ENCODE results near the gene B4GALT2.
A peak's percentile ranks its signal among the peaks of the same experiment; 100 is the strongest.

The B4GALT2 gene

DNA sequence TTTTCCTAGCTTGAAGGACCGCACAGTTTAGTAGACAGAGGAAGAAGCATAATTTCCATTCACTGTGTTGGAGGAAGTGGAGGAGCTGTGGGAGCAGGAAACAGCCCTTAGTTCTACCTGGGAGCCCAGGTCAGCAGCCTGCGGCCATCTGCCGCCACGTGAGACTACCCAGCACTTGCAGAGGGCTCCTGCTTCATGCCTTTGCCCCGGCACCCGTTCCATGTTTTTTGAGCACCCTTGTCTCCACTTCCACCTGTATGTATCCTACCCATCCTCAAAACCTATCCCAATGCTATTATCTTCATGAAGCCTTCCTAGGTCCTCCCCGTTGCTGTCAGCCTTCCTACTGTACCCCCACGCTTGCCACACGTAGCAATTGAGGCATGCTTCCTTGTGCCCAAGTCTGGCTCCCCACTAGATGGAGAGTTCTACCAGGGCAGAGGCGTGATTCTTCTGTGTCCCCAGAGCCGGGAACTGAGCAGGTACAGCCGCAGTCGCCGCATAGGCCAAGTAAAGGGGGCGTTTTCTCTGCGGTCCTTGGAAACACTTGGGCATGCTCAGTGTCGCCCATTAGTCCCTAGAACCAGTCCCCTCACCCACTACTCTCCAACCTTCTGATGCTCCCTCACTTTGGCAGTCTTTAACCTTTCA, 50.4 kb downstream of the B4GALT2 start:
- TF ChIP-seq, protein P1, sequence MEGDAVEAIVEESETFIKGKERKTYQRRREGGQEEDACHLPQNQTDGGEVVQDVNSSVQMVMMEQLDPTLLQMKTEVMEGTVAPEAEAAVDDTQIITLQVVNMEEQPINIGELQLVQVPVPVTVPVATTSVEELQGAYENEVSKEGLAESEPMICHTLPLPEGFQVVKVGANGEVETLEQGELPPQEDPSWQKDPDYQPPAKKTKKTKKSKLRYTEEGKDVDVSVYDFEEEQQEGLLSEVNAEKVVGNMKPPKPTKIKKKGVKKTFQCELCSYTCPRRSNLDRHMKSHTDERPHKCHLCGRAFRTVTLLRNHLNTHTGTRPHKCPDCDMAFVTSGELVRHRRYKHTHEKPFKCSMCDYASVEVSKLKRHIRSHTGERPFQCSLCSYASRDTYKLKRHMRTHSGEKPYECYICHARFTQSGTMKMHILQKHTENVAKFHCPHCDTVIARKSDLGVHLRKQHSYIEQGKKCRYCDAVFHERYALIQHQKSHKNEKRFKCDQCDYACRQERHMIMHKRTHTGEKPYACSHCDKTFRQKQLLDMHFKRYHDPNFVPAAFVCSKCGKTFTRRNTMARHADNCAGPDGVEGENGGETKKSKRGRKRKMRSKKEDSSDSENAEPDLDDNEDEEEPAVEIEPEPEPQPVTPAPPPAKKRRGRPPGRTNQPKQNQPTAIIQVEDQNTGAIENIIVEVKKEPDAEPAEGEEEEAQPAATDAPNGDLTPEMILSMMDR (IDR thresholded peaks at IDR 0.05; ENCODE audit: insufficient read depth, low read length, poor library complexity, severe bottlenecking) = no peak
- DNase-seq (ENCODE audit: extremely low read depth, insufficient read length) = no peak
- Histone ChIP-seq H3K27me3 (replicated peaks; ENCODE audit: control insufficient read depth, insufficient read depth, low read length) (no peaks in the 10 kb centered on the region), H3K4me3 (replicated peaks; ENCODE audit: low read depth, low read length) (peak overlapping the region; percentile 71), H3K36me3 (ENCODE audit: control insufficient read depth, insufficient read depth, low read length) (no peaks in the 10 kb centered on the region)

DNA sequence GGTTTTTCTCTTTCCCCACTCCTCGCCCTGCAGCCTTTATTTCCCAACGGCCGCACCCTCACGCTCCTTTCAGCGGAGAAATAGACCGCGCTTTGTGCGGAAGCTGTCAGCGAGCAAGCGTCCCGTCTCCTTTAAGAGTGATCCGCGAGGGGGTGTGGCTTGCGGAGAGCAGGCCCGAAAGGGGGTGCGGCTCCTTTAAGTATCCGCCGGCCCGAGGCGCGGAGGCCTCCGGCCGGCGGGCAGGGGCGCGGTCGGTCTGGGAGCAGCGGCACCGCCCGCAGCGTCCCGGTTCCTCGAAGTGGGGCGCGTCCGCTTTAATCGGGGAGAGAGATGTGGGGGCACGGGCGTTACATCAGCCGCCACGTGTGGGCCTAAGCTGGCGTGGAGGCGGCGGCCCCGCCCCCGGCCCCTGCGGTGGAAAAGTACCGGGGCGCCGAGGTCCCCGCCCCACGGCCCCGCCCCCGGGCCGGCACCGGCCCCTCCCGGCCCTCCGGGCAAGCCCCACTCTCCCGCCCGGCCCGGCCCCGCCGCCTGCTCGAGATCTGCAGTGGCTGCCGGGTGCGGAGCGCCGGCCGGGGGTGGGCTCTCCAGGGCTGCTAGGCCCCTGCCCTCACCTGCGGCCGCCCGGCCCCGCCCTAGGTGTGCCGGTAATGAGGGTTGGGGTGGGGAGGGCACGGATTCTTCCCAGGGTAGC, 51.0 kb downstream of the B4GALT2 start:
- Histone ChIP-seq H3K36me3 (ENCODE audit: control insufficient read depth, insufficient read depth, low read length) (no peaks in the 10 kb centered on the region), H3K27me3 (replicated peaks; ENCODE audit: control insufficient read depth, insufficient read depth, low read length) (no peaks in the 10 kb centered on the region), H3K4me3 (replicated peaks; ENCODE audit: low read depth, low read length) (peak overlapping the region; percentile 71)
- peak; percentile 90 for DNase-seq (ENCODE audit: extremely low read depth, insufficient read length)
- TF ChIP-seq, protein P1 (IDR thresholded peaks at IDR 0.05; ENCODE audit: insufficient read depth, low read length, poor library complexity, severe bottlenecking) = no peak

DNA sequence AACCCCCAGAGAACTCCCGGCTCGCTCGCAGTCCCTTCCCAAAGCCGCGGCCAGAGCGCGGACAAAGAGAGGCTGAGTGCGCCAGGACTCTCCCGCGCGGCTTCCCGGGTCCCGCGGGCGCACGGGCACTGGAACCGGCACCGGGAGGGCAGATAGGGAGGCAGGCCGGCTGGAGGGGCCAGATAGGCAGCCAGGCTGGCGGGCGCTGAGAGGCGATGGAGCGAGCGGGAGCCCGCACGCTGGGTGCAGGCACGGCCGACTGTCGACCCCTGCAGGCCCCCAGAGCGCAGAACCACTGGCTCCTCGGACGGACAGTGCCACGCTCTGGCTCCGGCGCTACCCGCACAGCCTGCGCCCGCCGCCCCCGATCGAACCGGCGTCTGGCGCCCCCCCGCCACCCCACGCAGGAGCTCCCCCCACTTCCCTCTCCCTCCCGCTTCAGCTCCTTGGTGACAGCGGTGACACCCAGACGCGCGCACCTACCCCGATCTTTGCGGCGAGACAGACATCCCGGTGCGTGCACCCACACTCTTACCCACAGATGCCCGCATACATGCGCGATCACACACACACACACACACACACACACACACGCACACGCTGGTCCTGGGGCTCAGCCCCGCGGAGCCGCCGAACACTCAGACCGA, 51.7 kb downstream of the B4GALT2 start:
- no peaks in the 10 kb centered on the region for H3K27me3 ChIP-seq (replicated peaks; ENCODE audit: control insufficient read depth, insufficient read depth, low read length)
- DNase-seq (ENCODE audit: extremely low read depth, insufficient read length) = no peak
- TF ChIP-seq, protein P1 (IDR thresholded peaks at IDR 0.05; ENCODE audit: insufficient read depth, low read length, poor library complexity, severe bottlenecking) = peak; percentile 32
- H3K4me3 ChIP-seq (replicated peaks; ENCODE audit: low read depth, low read length) = peak overlapping the region; percentile 71
- H3K36me3 ChIP-seq (ENCODE audit: control insufficient read depth, insufficient read depth, low read length) = no peaks in the 10 kb centered on the region

DNA sequence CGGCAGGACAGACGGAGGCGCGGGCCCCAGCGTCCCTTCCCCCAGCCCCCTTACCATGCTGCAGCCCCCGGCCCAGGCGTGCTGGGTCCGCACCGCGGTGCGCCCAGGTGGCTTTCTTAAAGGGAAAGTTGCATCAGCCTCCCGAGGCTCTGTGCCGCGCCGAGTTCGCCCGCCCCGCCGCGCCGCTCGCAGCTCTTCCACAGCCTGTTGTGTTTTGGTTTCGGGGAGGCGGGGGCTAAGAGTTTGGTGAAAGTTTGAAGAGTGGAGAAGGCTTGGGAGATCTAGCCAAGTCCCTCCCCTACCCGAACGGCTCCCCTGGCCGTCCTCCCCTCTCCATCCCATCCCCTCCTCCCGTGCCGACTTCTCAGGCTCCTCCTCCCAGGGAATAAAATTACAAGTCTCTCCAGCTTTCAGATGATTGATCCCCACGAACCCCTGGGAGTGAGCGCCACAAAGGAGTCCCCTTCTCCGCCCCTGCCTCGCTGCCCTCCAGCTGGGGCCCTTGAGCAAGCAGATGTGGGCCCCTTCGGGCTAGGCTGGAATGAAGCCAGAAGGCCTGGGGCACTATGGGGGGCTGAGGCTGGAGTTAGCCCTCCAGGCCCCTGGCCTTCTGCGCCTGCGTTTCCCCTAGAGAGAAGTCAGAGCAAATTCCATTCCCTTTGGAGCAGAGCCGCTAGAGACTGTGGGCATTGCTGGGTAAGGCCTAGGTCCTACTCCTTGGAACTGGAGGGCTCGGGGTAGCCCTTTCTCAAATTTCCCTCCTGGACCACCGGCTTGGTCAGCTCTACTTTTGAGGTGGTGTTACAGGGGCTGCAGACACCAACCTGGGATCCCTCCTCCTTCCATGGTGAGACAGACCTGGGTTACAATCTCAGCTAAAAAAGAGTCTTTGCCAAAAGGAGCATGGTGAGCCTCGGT, 52.5 kb downstream of the B4GALT2 start, which contains the start of gene SLC6A9:
Gene SLC6A9, minus strand, starts transcription at position 211 of the 918 bp plus-strand sequence. CDS start 7,185 bp downstream, outside the sequence.
- H3K27me3 ChIP-seq (replicated peaks; ENCODE audit: control insufficient read depth, insufficient read depth, low read length) = no peaks in the 10 kb centered on the region
- H3K36me3 ChIP-seq (ENCODE audit: control insufficient read depth, insufficient read depth, low read length) = no peaks in the 10 kb centered on the region
- TF ChIP-seq, protein P1 (IDR thresholded peaks at IDR 0.05; ENCODE audit: insufficient read depth, low read length, poor library complexity, severe bottlenecking) = no peak
- peak; percentile 68 for DNase-seq (ENCODE audit: extremely low read depth, insufficient read length)
- peak within 1 kb of the TSS; percentile 71 for H3K4me3 ChIP-seq (replicated peaks; ENCODE audit: low read depth, low read length)

DNA sequence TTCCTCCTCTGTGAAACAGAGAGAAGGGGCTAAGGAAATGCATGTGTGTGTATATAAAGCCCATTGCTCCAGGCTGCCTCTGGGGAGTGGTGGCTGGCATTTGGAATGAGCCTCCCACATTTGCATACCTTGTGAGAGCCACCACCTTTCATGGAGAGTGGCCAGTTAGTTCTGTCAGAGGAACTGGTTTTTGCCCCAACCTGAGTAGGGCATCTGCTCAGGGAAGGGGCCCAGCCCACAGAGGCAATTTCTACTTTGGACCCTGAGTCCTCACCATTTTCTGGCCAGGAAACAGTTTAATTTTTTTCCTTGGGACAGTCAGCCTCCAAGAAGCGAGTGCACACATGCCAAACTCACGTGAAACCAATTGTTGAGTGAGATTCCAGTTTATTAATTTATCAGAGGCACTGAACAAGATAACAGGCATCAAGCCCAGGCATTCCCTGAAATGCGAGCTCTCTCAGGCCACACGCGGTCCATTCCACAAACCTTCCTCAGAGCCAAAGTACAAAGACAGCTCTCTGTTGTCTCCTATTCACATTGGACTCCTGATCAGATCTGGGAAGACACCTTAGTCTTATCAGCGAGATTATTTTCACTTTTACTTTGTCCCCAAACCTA, 53.3 kb downstream of the B4GALT2 start:
- TF ChIP-seq, protein P1 (IDR thresholded peaks at IDR 0.05; ENCODE audit: insufficient read depth, low read length, poor library complexity, severe bottlenecking) = no peak
- DNase-seq (ENCODE audit: extremely low read depth, insufficient read length) = no peak
- Histone ChIP-seq H3K27me3 (replicated peaks; ENCODE audit: control insufficient read depth, insufficient read depth, low read length) (no peaks in the 10 kb centered on the region), H3K4me3 (replicated peaks; ENCODE audit: low read depth, low read length) (no peak overlapping the region), H3K36me3 (ENCODE audit: control insufficient read depth, insufficient read depth, low read length) (no peaks in the 10 kb centered on the region)

Data from GM06990 (cell line).